ENCODE measurements around the gene SLC8A2. TPM values are rescaled to one million over a fixed set of nuclear protein-coding genes. Genes with fewer than 3 reads are reported as not detected.

The SLC8A2 gene
- total and polyA plus RNA-seq, 2 of the 8 experiments (the other 6 are each of a cell fraction or from before 2014, with no cell fraction given): 7.3 to 12.4 TPM

GRCh38 chr19:47473336-47473735 lies 1.6 kb upstream of the SLC8A2 start:
- Histone ChIP-seq H3K4me3 (ENCODE audit: extremely low read depth in 1 of 4, insufficient read depth in 2 of 4, low read depth in 3 of 4, low read length in 4 of 4) (no peak overlapping the region), H4K8ac (ENCODE audit: extremely low read depth, insufficient read depth, low read length) (no peak overlapping the region), H3K4ac (replicated peaks; ENCODE audit: insufficient read length, low read depth, low read length) (no peak overlapping the region), H4K20me1 (replicated peaks in 1 of 2; ENCODE audit: control insufficient read depth in 1 of 2, insufficient read depth in 2 of 2, low read length in 2 of 2) (peaks cover 0 to 2% of the 10 kb centered on the region in 2 experiments), H3K27ac (ENCODE audit: low read depth, low read length) (no peak overlapping the region), H2AFZ (ENCODE audit: low read length) (no peak overlapping the region), H2BK20ac (ENCODE audit: low read length) (no peak overlapping the region), H3K23me2 (ENCODE audit: low read depth, low read length) (peaks cover 7% of the 10 kb centered on the region; the same call in 1 of the 2 replicates), H3K56ac (replicated peaks; ENCODE audit: insufficient read length, low read depth, low read length) (no peak overlapping the region), H2BK5ac (ENCODE audit: low read depth, low read length) (no peak overlapping the region), H3K4me2 (ENCODE audit: insufficient read depth in 1 of 2, low read depth in 2 of 2, low read length in 2 of 2) (no peak overlapping the region), H3K79me2 (ENCODE audit: control insufficient read depth in 1 of 2, insufficient read depth in 2 of 2, low read length in 2 of 2) (no peaks in the 10 kb centered on the region), H3K14ac (ENCODE audit: insufficient read length) (no peak overlapping the region), H3K9ac (replicated peaks in 1 of 4; ENCODE audit: extremely low read depth in 1 of 4, low read depth in 3 of 4, low read length in 3 of 4) (no peak overlapping the region), H3K27me3 (replicated peaks in 1 of 4; ENCODE audit: control insufficient read depth in 3 of 4, extremely low read depth in 1 of 4, insufficient read depth in 3 of 4, low read length in 3 of 4) (peaks cover 0 to 5% (median 3%) of the 10 kb centered on the region in 4 experiments; a peak in 3 of 7 replicates), H3K36me3 (ENCODE audit: control insufficient read depth in 2 of 4, insufficient read depth in 4 of 4, low read length in 3 of 4) (peaks cover 0 to 2% (median under 1%) of the 10 kb centered on the region in 4 experiments; a peak in 1 of 8 replicates), H2BK12ac (ENCODE audit: low read depth, low read length) (no peak overlapping the region), H4K5ac (ENCODE audit: insufficient read length, low read depth, low read length) (no peak overlapping the region), H4K91ac (replicated peaks; ENCODE audit: insufficient read length, low read length) (no peak overlapping the region), H3K23ac (ENCODE audit: insufficient read length) (no peak overlapping the region), H3K4me1 (replicated peaks in 1 of 4; ENCODE audit: control insufficient read depth in 3 of 4, insufficient read depth in 4 of 4, low read length in 3 of 4) (peaks cover 4 to 29% (median 17%) of the 10 kb centered on the region in 4 experiments), H2BK120ac (replicated peaks; ENCODE audit: low read depth, low read length) (no peak overlapping the region), H3K18ac (ENCODE audit: extremely low read depth, low read length) (no peak overlapping the region), H3K9me3 (ENCODE audit: insufficient read depth in 2 of 2, low read depth in 1 of 2, low read length in 1 of 2) (no peaks in the 10 kb centered on the region), H2AK5ac (ENCODE audit: low read depth, low read length) (no peak overlapping the region), H2BK15ac (ENCODE audit: low read length) (no peak overlapping the region), H3K79me1 (ENCODE audit: low read depth, low read length) (no peaks in the 10 kb centered on the region)
- POLR2A ChIA-PET (ENCODE audit: partially characterized antibody): interaction anchor here (1.2 to 1.8 kb wide), 3 partner anchors 11 to 25 kb away, joined by 4 to 6 read pairs (median 6); partner anchors contain the start of gene KPTN
- FAIRE-seq (no peak), DNase-seq (ENCODE audit: low read depth in 1 of 2, low spot score in 2 of 2) (no peak)
- WGBS, 2 experiments (ENCODE audit: extremely low coverage in 1 of 2, insufficient coverage in 1 of 2, insufficient read length in 1 of 2, insufficient replicate concordance in 2 of 2, low coverage in 1 of 2, low lambda C conversion rate in 2 of 2, missing lambda C conversion rate in 1 of 2): 77% methylated on average over 8 of the region's 10 CpGs; no CpG with 5 or more reads in 1 of the 2 experiments
- CTCF ChIA-PET (ENCODE audit: partially characterized antibody): interaction anchor here (1.7 to 11.5 kb wide), 5 partner anchors 10 to 240 kb away, joined by 3 to 80 read pairs (median 4); partner anchors contain the start of genes EHD2 and KPTN
- TF ChIP-seq MAX (IDR thresholded peaks at IDR 0.05) (no peak), RAD21 (IDR thresholded peaks at IDR 0.05 in 1 of 2, conservative IDR thresholded peaks at IDR 0.05 in 1 of 2; ENCODE audit: low read depth in 2 of 2, low read length in 2 of 2) (no peak), TEAD4 (IDR thresholded peaks at IDR 0.05; ENCODE audit: low read depth, low read length) (no peak), EP300 (IDR thresholded peaks at IDR 0.05; ENCODE audit: borderline replicate concordance in 1 of 2, low read depth in 2 of 2, low read length in 2 of 2) (no peak), POLR2A (IDR thresholded peaks at IDR 0.05; ENCODE audit: control extremely low read depth in 1 of 2, low read depth in 2 of 2, low read length in 2 of 2) (no peak), CHD1 (IDR thresholded peaks at IDR 0.05; ENCODE audit: low read depth, low read length) (no peak), POU5F1 (IDR thresholded peaks at IDR 0.05; ENCODE audit: low read depth, low read length) (no peak), CEBPB (IDR thresholded peaks at IDR 0.05; ENCODE audit: low read depth, low read length) (no peak), USF2 (IDR thresholded peaks at IDR 0.05; ENCODE audit: low read length) (no peak), RNF2 (IDR thresholded peaks at IDR 0.05; ENCODE audit: borderline replicate concordance, low read depth, low read length, missing control alignments, poor library complexity, severe bottlenecking) (no peak), CREB1 (IDR thresholded peaks at IDR 0.05) (no peak)
